MM.1S (cell line): ENCODE measurements around the gene GNG5.

ENCODE experiments used
- CTCF ChIP-seq: fragments of 300-600 bp; sonication (generic); IDR thresholded peaks from 2 replicates; pipeline ENCODE4 v1.5.1; 2016; ENCODE audit warnings: antibody characterized with exemption, low read length, mixed read lengths
- EZH2phosphoT487 ChIP-seq: fragments of 300-600 bp; sonication (generic); IDR thresholded peaks from 2 replicates; pipeline ENCODE4 v1.6.1; 2018; ENCODE audit warnings: antibody characterized with exemption, low read length

DNA sequence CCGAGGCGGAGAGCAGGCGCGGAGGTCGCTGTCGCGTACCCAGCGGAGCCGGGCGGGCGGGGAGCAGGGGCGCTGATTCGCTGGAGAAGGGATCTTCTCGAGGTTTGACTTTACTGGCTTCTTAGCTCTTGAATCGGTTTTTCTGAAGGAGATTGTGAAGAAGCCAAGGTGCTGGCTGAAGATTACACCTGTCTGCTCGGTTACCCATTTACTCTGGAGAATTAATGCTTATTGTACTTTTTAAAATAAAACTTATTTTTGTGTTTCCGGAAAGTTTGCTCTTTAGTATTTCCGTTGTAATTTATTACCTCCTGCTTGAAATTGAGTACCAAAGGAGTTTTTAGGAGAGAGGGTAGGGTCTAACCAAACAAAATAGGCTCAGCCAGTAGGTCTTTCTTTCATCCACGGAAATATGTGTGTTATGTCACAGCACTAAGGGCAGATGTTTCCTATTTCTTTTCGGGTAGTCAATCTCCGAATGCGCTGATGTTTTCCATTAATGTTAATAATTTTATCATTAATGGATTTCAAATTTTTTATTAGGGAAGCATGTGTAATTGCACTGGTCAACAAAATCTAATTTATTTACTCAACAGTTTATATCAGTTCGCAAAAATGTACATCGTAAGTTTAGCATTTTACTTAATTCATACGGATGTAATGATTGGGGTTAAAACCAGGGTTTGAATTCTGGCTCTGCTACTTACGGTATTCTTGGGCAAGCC lies 510 bp upstream of the GNG5 start:
- no peak for TF ChIP-seq CTCF
- TF ChIP-seq EZH2phosphoT487 = no peak
